GM12872 (cell line): ENCODE measurements around the gene COPZ2.

Experiments used
- TF ChIP-seq, protein P1 (sequence below): IDR thresholded peaks from 3 replicates; pipeline ENCODE4 v1.5.1; 2011; ENCODE audit warnings: low read depth, mild to moderate bottlenecking, low read length, moderate library complexity; ENCODE audit not compliant: insufficient read depth

The COPZ2 gene

DNA sequence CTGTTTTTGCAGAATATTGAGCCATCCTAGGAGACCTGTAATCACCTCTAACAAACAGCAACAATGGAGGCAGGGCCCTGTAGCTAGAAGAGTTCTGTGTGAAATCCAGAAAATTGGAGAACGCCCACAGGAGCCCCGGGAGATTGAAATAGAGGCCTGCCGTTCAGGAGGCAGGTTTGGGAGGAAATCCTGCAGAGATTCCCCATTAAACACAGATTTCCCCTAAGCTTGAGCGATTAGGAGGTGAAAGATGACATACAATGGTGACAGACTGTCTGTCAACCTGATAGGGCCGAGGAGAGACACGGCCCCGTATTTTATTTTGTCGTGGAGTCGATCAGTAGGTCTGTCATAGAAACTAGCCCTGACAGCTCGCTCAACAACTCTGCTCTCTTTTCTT is 48.4 kb downstream of the COPZ2 start:
- TF ChIP-seq, protein P1, sequence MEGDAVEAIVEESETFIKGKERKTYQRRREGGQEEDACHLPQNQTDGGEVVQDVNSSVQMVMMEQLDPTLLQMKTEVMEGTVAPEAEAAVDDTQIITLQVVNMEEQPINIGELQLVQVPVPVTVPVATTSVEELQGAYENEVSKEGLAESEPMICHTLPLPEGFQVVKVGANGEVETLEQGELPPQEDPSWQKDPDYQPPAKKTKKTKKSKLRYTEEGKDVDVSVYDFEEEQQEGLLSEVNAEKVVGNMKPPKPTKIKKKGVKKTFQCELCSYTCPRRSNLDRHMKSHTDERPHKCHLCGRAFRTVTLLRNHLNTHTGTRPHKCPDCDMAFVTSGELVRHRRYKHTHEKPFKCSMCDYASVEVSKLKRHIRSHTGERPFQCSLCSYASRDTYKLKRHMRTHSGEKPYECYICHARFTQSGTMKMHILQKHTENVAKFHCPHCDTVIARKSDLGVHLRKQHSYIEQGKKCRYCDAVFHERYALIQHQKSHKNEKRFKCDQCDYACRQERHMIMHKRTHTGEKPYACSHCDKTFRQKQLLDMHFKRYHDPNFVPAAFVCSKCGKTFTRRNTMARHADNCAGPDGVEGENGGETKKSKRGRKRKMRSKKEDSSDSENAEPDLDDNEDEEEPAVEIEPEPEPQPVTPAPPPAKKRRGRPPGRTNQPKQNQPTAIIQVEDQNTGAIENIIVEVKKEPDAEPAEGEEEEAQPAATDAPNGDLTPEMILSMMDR, result no peak

DNA sequence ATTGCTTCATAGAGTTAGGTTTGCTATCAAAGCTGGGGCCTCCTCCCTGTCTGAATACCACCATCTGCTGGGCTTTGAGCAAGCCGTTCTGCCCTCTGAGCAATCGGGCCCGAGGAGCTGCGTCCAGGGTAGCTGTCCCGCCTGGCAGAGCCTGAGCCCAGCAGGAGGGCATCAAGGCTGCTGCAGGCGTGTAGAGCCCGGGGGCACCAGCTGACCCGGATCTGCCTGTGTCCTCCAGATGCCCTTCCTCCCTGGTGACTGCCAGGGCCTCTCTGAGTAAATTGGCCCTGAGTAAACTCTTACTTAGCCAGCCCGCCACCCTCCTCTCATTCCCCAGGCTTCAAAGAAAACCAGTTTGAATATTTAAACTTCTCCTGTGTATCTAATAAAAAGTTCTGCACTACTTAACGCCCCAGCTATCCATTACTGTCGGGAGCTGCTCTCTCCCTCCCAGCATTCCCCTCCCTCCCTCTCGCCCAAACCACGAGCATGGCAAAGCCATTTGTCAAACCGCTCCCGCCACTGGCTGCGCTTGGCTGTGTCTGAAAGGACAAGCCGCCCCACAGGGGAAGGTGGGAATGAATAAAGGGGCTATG is 50.3 kb downstream of the COPZ2 start:
- TF ChIP-seq, protein P1, result no peak

DNA sequence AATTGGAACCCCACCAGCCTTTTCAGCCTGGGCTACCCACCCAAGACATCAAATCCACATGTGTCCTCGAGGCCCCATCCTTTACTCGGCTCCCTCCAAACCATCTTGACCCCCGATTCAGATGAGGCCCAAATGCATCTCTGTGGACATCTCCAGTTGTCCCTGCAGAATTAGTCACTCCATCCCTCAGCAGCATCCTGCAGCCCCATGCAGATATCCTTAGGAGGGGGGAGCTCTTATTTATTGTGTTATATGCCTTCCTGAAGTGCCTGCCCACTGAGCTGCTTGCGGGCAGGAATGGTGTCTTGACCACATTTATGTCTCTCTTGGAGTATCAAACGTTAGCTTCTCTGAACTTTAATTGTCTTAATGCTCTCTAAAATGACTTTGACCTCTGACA is 51.1 kb downstream of the COPZ2 start:
- TF ChIP-seq, protein P1, result no peak

DNA sequence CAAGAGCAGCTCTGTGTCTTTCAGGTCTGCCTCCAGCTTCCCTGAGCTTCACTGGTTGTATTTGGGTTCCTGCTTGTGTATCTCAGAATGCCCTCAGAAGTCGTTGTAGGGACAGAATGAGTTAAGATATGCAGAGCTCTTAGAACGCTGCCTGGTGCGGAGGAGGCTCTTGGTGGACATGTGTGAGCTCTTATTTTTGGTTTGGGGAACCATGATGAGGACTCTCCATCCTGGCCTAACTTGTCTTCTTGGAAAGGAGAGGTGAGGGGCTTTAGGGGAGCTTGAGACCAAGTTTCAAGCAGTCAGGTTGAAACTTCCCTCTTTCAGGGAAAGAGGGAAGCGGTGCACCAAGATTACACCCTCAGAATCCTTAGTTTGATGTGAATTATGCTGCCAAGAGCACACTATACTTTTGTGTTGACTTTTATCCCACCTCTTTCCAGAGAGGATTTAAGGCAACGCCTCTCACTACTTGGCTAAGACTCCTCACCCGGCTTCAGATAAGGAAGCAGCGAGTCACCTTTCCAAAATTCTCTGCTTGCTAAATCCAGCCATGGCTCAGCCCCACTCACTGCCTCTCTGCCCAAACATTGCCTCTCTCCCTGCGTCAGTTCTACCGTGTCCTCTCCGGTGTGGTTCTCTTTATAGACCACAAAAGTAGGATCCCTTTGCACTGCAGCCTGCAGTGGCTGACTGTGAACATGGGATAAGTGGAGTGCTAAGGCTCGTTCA is 53.9 kb downstream of the COPZ2 start:
- TF ChIP-seq, protein P1, result no peak

DNA sequence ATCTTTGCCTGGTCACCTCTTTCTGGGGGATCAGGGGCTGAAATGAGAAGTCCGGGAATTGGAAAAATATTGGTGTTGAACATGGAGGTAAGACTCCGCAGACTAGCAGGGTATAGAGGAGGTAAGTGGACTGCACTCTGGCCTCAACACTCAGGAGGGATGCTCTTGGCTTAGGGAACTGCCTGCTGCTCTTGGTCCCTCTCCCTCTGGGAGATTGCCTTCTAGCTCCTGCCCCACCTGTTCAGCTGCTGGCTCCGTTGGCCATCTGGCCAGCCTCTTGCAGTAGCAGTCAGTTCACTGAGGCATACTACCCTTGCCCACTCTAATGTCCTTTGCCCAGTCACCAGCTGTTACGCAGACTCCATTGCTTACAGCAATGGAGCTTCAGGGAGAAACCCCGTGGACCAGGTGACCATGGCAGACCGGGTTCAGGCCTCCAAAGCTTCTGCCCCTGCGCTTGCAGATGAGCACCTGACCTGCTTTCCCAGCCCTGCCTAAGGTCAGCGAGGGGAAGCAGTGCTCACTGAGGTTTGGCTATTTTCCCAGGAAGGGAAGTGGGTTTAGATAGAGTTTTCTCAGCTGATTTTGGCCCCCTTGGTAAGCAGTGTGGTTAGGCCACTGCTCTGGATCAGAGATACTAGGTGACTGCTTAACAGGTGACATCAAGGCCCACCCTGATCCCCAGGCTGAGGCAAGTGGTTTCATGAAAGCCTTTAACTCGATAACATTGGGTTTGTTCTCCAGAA is 54.8 kb downstream of the COPZ2 start:
- TF ChIP-seq, protein P1, result no peak

DNA sequence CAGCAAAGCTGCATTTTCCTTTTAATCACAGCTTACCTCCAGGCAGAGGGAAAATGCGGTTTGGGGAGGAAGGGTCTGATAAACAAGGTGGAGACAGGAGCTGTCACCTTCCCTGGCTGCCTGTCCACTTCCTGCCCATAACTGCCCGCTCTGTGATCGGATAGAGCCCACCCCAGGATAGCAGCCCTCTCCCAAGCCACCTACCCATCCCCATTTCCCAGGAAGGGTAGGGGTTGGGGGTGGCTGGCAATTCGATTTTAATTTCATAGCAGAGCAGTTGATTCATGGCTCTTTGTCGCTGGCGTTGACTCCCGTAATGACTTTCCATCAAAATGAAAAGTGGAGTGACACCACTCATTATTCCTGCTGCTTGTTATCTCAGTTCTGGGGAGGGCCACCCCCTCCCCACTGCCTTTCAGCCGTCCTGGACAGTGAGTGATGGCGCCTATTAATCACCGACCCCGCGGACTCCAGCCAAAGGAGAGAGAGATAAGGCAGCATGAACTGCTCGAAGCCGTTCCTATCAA is 55.4 kb downstream of the COPZ2 start:
- TF ChIP-seq, protein P1, result no peak

DNA sequence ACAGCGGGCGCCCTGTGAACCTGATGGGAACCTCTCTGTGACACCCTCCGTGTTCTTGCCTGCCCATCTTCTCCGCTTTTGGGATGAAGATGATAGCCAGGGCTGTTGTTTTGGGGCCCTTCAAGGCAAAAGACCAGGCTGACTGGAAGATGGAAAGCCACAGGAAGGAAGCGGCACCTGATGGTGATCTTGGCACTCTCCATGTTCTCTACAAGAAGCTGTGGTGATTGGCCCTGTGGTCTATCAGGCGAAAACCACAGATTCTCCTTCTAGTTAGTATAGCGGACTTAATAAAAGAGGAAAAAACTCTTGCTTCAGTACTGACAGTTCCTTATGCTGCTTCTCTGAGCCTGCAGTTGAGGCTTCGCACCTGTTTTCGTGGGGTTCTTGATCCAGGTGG is 56.1 kb downstream of the COPZ2 start:
- TF ChIP-seq, protein P1, result no peak
